ENCODE data around the gene FES. TPM values are rescaled to one million over a fixed set of nuclear protein-coding genes. Genes with fewer than 3 reads are reported as not detected.

Gene FES
- polyA plus RNA-seq, 1 of the 3 experiments (the other 2 are of a cell fraction): 0.03 TPM

DNA sequence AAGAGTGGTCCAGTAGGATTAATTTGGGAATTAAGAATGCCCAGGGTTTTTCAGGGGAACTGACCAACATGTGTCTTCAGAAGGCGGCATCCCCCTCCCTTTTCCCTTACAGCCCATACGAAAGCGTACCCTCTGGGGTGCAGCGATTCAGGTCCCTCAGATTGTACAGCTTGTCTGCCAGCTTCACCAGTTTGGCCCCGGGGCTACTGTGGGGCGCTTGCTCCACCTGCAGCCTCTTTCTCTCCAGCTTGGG lies 47.2 kb downstream of the FES start:
- no peaks in the 10 kb centered on the region for H3K9me3 ChIP-seq
- H3K36me3 ChIP-seq (replicated peaks in 1 of 2; ENCODE audit: control insufficient read depth in 1 of 2, insufficient read depth in 2 of 2, low read length in 1 of 2): no peaks in the 10 kb centered on the region
- H3K79me2 ChIP-seq (ENCODE audit: insufficient read depth): peaks cover 14% of the 10 kb centered on the region
- H3K4me1 ChIP-seq (ENCODE audit: control insufficient read depth in 1 of 2, insufficient read depth in 2 of 2, low read depth in 1 of 2, low read length in 1 of 2): peaks cover 11 to 40% of the 10 kb centered on the region in 2 experiments; a peak in 2 of 4 replicates
- H3K27me3 ChIP-seq (ENCODE audit: insufficient read depth): no peaks in the 10 kb centered on the region
- POLR2A ChIA-PET: interaction anchor here (2.2 to 4.8 kb wide), 4 partner anchors 22 to 36 kb away, joined by 8 to 23 read pairs (median 10); partner anchors contain the start of genes MAN2A2 and RCCD1
- WGBS (ENCODE audit: low lambda C conversion rate): 45% methylated on average over 6 of the region's 6 CpGs
- H2AFZ ChIP-seq (ENCODE audit: low read depth): peak overlapping the region; percentile 91; the same call in 1 of the 2 replicates
- no peaks in the 10 kb centered on the region for H4K20me1 ChIP-seq (ENCODE audit: insufficient read depth)
- H3K9me2 ChIP-seq: no peaks in the 10 kb centered on the region
- H3K4me3 ChIP-seq (ENCODE audit: low read depth in 2 of 2, low read length in 1 of 2): peak overlapping the region; percentile 84 to 89
- CTCF ChIA-PET: interaction anchor here (0.6 to 11.5 kb wide), 21 partner anchors 13 to 341 kb away, joined by 3 to 142 read pairs (median 8); partner anchors contain the start of genes FES, FURIN, MAN2A2 and RCCD1
- H3K9ac ChIP-seq: peak overlapping the region; percentile 74; the same call in 1 of the 2 replicates
- TF ChIP-seq, protein P1, sequence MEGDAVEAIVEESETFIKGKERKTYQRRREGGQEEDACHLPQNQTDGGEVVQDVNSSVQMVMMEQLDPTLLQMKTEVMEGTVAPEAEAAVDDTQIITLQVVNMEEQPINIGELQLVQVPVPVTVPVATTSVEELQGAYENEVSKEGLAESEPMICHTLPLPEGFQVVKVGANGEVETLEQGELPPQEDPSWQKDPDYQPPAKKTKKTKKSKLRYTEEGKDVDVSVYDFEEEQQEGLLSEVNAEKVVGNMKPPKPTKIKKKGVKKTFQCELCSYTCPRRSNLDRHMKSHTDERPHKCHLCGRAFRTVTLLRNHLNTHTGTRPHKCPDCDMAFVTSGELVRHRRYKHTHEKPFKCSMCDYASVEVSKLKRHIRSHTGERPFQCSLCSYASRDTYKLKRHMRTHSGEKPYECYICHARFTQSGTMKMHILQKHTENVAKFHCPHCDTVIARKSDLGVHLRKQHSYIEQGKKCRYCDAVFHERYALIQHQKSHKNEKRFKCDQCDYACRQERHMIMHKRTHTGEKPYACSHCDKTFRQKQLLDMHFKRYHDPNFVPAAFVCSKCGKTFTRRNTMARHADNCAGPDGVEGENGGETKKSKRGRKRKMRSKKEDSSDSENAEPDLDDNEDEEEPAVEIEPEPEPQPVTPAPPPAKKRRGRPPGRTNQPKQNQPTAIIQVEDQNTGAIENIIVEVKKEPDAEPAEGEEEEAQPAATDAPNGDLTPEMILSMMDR (IDR thresholded peaks at IDR 0.05): no peak
- H3K27ac ChIP-seq (ENCODE audit: low read depth in 2 of 2, low read length in 1 of 2): peak overlapping the region in 1 of 2 experiments; percentile 80; a peak in 2 of 4 replicates
- H3K4me2 ChIP-seq: peak overlapping the region; percentile 97
- H3F3A ChIP-seq (replicated peaks; ENCODE audit: insufficient read depth): peaks cover 22% of the 10 kb centered on the region
- DNase-seq: no peak

DNA sequence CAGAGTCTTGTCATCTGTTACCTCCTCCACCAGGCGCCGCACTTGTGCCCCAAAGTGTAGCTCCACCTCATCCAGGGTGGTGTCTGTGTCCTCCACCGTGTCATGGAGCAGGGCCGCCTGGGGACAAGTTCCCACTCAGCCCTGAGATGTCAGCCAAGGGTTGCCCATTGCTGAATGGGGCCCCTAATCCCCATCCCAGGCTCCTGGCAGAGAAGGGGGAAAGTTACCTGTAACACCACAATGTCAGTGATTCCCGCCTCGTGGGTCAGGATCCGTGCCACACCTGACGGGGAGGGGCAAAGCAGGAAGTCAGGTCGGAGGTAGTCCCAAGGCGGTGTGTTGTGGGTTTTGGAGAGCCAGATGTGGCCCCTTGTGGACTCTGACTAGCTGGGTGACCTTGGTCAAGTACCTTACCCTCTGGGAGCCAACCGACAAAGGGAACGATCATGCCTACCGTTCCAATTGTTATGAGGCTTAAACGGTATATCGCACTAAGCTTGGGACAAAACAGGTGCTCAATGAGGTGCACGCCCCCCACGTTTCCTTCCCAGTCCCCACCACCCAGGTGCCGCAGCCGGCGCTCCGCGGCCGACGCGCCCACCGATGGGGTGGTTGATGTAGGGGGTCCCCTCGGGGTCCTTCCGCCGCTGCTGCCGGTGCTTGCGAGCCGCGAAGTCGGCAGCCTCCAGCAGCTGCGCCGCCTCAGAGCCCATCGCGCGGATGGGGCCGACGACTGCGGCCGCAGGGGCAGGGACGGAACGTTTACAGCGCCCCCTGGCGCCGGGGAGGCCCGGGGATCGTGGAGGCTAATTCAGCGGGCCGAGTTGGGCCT lies 47.7 kb downstream of the FES start, which contains the start of gene HDDC3:
HDDC3 (minus strand) TSS at position 722 of the 832 bp plus-strand sequence; CDS start at position 713, 9 bp downstream.
- Histone ChIP-seq H3K4me1 (ENCODE audit: control insufficient read depth in 1 of 2, insufficient read depth in 2 of 2, low read depth in 1 of 2, low read length in 1 of 2) (peaks cover 13 to 41% of the 10 kb centered on the region in 2 experiments; a peak in 2 of 4 replicates), H3K9ac (peak within 1 kb of the TSS; percentile 74), H2AFZ (ENCODE audit: low read depth) (peak within 1 kb of the TSS; percentile 91), H3K4me3 (ENCODE audit: low read depth in 2 of 2, low read length in 1 of 2) (peak within 1 kb of the TSS; percentile 84 to 89), H3K27ac (ENCODE audit: low read depth in 2 of 2, low read length in 1 of 2) (peak within 1 kb of the TSS; percentile 32 to 80; a peak in 3 of 4 replicates), H3K9me3 (no peaks in the 10 kb centered on the region), H3K79me2 (ENCODE audit: insufficient read depth) (peaks cover 19% of the 10 kb centered on the region), H3K36me3 (replicated peaks in 1 of 2; ENCODE audit: control insufficient read depth in 1 of 2, insufficient read depth in 2 of 2, low read length in 1 of 2) (peaks cover 0 to 4% of the 10 kb centered on the region in 2 experiments), H3K4me2 (peak within 1 kb of the TSS; percentile 97), H4K20me1 (ENCODE audit: insufficient read depth) (no peaks in the 10 kb centered on the region), H3F3A (replicated peaks; ENCODE audit: insufficient read depth) (peaks cover 22% of the 10 kb centered on the region), H3K27me3 (ENCODE audit: insufficient read depth) (no peaks in the 10 kb centered on the region), H3K9me2 (no peaks in the 10 kb centered on the region)
- ChIA-PET POLR2A (interaction anchor here (0.6 to 4.8 kb wide), 6 partner anchors 17 to 120 kb away, joined by 3 to 23 read pairs (median 8); partner anchors contain the start of genes MAN2A2 and RCCD1), CTCF (interaction anchor here (0.6 to 11.5 kb wide), 39 partner anchors 10 to 1619 kb away, joined by 3 to 142 read pairs (median 7); partner anchors contain the start of genes BLM, FES, FURIN and MAN2A2)
- 1% methylated on average over 33 of the region's 52 CpGs for WGBS (ENCODE audit: low lambda C conversion rate)
- peak; percentile 85; the same call in 1 of the 2 replicates for TF ChIP-seq SIN3A (IDR thresholded peaks at IDR 0.05; ENCODE audit: borderline replicate concordance, low read depth, low read length)
- peak; percentile 91 for TF ChIP-seq TAF1 (IDR thresholded peaks at IDR 0.05; ENCODE audit: borderline replicate concordance, low read depth, low read length)
- TF ChIP-seq, protein P2, sequence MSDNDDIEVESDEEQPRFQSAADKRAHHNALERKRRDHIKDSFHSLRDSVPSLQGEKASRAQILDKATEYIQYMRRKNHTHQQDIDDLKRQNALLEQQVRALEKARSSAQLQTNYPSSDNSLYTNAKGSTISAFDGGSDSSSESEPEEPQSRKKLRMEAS (IDR thresholded peaks at IDR 0.05; ENCODE audit: low read depth): peak; percentile 79
- no peak for TF ChIP-seq GABPA (IDR thresholded peaks at IDR 0.05; ENCODE audit: low read depth)
- TF ChIP-seq NRF1 (IDR thresholded peaks at IDR 0.05; ENCODE audit: low read depth, low read length): peak; percentile 28; the same call in 1 of the 2 replicates
- peak; percentile 70 for TF ChIP-seq YY1 (IDR thresholded peaks at IDR 0.05; ENCODE audit: low read depth)
- TF ChIP-seq, protein P3, sequence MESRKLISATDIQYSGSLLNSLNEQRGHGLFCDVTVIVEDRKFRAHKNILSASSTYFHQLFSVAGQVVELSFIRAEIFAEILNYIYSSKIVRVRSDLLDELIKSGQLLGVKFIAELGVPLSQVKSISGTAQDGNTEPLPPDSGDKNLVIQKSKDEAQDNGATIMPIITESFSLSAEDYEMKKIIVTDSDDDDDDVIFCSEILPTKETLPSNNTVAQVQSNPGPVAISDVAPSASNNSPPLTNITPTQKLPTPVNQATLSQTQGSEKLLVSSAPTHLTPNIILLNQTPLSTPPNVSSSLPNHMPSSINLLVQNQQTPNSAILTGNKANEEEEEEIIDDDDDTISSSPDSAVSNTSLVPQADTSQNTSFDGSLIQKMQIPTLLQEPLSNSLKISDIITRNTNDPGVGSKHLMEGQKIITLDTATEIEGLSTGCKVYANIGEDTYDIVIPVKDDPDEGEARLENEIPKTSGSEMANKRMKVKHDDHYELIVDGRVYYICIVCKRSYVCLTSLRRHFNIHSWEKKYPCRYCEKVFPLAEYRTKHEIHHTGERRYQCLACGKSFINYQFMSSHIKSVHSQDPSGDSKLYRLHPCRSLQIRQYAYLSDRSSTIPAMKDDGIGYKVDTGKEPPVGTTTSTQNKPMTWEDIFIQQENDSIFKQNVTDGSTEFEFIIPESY (IDR thresholded peaks at IDR 0.05; ENCODE audit: borderline replicate concordance, low read depth): peak; percentile 34; the same call in 1 of the 2 replicates
- TF ChIP-seq CHD2 (IDR thresholded peaks at IDR 0.05; ENCODE audit: low read length, partially characterized antibody): peak; percentile 61
- TF ChIP-seq RCOR1 (IDR thresholded peaks at IDR 0.05; ENCODE audit: low read length): peak; percentile 68
- peak; percentile 73 for TF ChIP-seq POLR2AphosphoS5 (IDR thresholded peaks at IDR 0.05; ENCODE audit: low read depth, low read length)
- peak; percentile 48 for TF ChIP-seq RAD21 (IDR thresholded peaks at IDR 0.05; ENCODE audit: low read length)
- peak; percentile 45 for TF ChIP-seq SMC3 (IDR thresholded peaks at IDR 0.05; ENCODE audit: low read depth, low read length)
- TF ChIP-seq MEF2A (IDR thresholded peaks at IDR 0.05; ENCODE audit: borderline replicate concordance, low read depth): no peak
- TF ChIP-seq, protein P1 (IDR thresholded peaks at IDR 0.05): peak; percentile 87
- TF ChIP-seq MXI1 (IDR thresholded peaks at IDR 0.05; ENCODE audit: low read depth, low read length): peak; percentile 58
- TF ChIP-seq EP300 (IDR thresholded peaks at IDR 0.05; ENCODE audit: borderline replicate concordance in 1 of 2, low read depth in 1 of 2, low read length in 1 of 2): no peak
- TF ChIP-seq, protein P4, sequence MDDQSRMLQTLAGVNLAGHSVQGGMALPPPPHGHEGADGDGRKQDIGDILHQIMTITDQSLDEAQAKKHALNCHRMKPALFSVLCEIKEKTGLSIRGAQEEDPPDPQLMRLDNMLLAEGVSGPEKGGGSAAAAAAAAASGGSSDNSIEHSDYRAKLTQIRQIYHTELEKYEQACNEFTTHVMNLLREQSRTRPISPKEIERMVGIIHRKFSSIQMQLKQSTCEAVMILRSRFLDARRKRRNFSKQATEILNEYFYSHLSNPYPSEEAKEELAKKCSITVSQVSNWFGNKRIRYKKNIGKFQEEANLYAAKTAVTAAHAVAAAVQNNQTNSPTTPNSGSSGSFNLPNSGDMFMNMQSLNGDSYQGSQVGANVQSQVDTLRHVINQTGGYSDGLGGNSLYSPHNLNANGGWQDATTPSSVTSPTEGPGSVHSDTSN (IDR thresholded peaks at IDR 0.05): peak; percentile 9; the same call in 1 of the 2 replicates
- TF ChIP-seq TCF12 (IDR thresholded peaks at IDR 0.05): no peak
- peak; percentile 94 for DNase-seq
